Measurements from ENCODE around the gene MYBPHL. TPM values are rescaled to one million over a fixed set of nuclear protein-coding genes. Genes with fewer than 3 reads are reported as not detected.

The MYBPHL gene
- total and polyA plus RNA-seq, 2 of the 13 experiments (the other 11 are each of a cell fraction or from before 2014, with no cell fraction given) = 3.7 to 3.8 TPM

DNA sequence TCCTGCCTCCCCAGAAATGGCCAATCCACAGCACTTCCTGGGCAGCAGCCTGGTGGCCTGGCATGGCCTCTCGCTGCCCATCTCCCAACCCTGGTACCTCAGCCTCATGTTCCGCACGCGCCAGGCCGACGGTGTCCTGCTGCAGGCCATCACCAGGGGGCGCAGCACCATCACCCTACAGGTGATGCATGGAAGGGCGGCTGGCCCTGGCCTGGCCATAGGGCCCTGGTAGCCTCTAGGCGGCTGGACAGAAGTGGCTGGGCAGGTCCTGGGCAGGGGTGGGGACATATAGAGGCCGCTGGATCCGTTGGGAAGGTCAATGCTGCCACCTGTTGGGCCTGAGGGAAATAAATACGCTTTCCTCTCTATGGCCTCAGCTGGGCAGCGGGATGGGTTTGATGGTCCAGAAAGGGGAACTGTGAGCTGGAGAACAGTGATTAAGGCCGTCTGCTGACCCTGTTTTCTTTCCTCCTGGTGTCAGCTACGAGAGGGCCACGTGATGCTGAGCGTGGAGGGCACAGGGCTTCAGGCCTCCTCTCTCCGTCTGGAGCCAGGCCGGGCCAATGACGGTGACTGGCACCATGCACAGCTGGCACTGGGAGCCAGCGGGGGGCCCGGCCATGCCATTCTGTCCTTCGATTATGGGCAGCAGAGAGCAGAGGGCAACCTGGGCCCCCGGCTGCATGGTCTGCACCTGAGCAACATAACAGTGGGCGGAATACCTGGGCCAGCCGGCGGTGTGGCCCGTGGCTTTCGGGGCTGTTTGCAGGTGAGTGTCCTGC lies 43.0 kb downstream of the MYBPHL start:
- ChIA-PET POLR2A (interaction anchor here (0.7 to 1.8 kb wide), 3 partner anchors 12 to 134 kb away, joined by 3 to 6 read pairs (median 4); partner anchors contain the start of gene SORT1), CTCF (ENCODE audit: low intra/inter-chr PET ratio, low total read pairs) (interaction anchor here (0.6 to 3.0 kb wide), 16 partner anchors 11 to 435 kb away, joined by 3 to 76 read pairs (median 6); partner anchors contain the start of genes CELSR2, CYB561D1, PSRC1 and SORT1)
- no peaks in the 10 kb centered on the region for H4K20me1 ChIP-seq (ENCODE audit: insufficient read depth, low read length)
- H3K4me1 ChIP-seq (ENCODE audit: insufficient read depth, low read length) = no peaks in the 10 kb centered on the region
- no peak overlapping the region for H3K4me2 ChIP-seq (ENCODE audit: low read depth, low read length)
- in situ Hi-C loops (cut with HindIII; ENCODE audit: extremely low pct_ligation_motif_present, low pct_unique_long_range_greater_than_20kb) = loop anchor here (5.0 to 10.0 kb wide), 3 partner anchors 61 to 271 kb away; partner anchors contain the start of gene GPR61
- ATAC-seq (peak; percentile 99), DNase-seq (ENCODE audit: low spot score) (peak; percentile 93), FAIRE-seq (peak; percentile 91)
- 33% methylated on average over 12 of the region's 29 CpGs for WGBS (ENCODE audit: low lambda C conversion rate)
- no TSS peak for BruUV-seq (replicated peaks)
- H3K79me2 ChIP-seq (ENCODE audit: insufficient read depth, low read length) = no peaks in the 10 kb centered on the region
- no peak overlapping the region for H2AFZ ChIP-seq (ENCODE audit: low read length)
- H3K27ac ChIP-seq (ENCODE audit: extremely low read length, insufficient read depth, low read length) = no peak overlapping the region
- H3K9ac ChIP-seq (ENCODE audit: insufficient read depth, low read depth, low read length) = no peak overlapping the region
- intact Hi-C loops (cut with micrococcal nuclease; ENCODE audit: unreplicated experiment) = loop anchor here (1.0 to 5.0 kb wide), 6 partner anchors 11 to 171 kb away; partner anchors contain the start of genes PSRC1 and TMEM167B
- no peaks in the 10 kb centered on the region for H3K9me3 ChIP-seq (ENCODE audit: low read length)
- no peak overlapping the region for H3K4me3 ChIP-seq (replicated peaks in 1 of 3; ENCODE audit: insufficient read depth in 1 of 3, low read depth in 2 of 3, low read length in 3 of 3)
- peaks cover 3 to 16% of the 10 kb centered on the region in 2 experiments; a peak in 4 of 5 replicates for H3K36me3 ChIP-seq (replicated peaks in 1 of 2; ENCODE audit: control insufficient read depth in 1 of 2, insufficient read depth in 2 of 2, low read length in 2 of 2)
- no peaks in the 10 kb centered on the region for H3K27me3 ChIP-seq (ENCODE audit: control insufficient read depth in 1 of 2, insufficient read depth in 2 of 2, low read length in 2 of 2)
- TF ChIP-seq, protein P1, sequence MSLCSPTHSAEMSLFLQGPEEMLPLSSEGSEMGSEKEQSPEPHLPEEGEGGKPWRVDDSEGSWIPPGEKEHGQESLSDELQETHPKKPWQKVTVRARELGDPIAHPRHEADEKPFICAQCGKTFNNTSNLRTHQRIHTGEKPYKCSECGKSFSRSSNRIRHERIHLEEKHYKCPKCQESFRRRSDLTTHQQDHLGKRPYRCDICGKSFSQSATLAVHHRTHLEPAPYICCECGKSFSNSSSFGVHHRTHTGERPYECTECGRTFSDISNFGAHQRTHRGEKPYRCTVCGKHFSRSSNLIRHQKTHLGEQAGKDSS (CRISPR knock-in tag; IDR thresholded peaks at IDR 0.05; ENCODE audit: borderline replicate concordance, low read depth) = peak; percentile 56; the same call in 1 of the 2 replicates
- TF ChIP-seq ZNF839 (CRISPR knock-in tag; IDR thresholded peaks at IDR 0.05; ENCODE audit: borderline replicate concordance) (no peak), ZNF335 (CRISPR knock-in tag; IDR thresholded peaks at IDR 0.05) (peak; percentile 77; the same call in 1 of the 2 replicates), SYNCRIP (IDR thresholded peaks at IDR 0.05; ENCODE audit: insufficient read depth, low read depth, low read length) (no peak), POLR2G (IDR thresholded peaks at IDR 0.05; ENCODE audit: low read depth, low read length) (no peak), FOSL1 (CRISPR knock-in tag; IDR thresholded peaks at IDR 0.05; ENCODE audit: borderline replicate concordance) (no peak), GTF3A (CRISPR knock-in tag; conservative IDR thresholded peaks at IDR 0.05) (peak; percentile 67; the same call in 1 of the 2 replicates), THYN1 (CRISPR knock-in tag; IDR thresholded peaks at IDR 0.05; ENCODE audit: borderline replicate concordance, low read depth) (no peak), ZFP36 (IDR thresholded peaks at IDR 0.05; ENCODE audit: borderline replicate concordance, low read depth, low read length, partially characterized antibody) (no peak), CREM (IDR thresholded peaks at IDR 0.05) (no peak), CREM (CRISPR knock-in tag; IDR thresholded peaks at IDR 0.05) (no peak)
- TF ChIP-seq, protein P2, sequence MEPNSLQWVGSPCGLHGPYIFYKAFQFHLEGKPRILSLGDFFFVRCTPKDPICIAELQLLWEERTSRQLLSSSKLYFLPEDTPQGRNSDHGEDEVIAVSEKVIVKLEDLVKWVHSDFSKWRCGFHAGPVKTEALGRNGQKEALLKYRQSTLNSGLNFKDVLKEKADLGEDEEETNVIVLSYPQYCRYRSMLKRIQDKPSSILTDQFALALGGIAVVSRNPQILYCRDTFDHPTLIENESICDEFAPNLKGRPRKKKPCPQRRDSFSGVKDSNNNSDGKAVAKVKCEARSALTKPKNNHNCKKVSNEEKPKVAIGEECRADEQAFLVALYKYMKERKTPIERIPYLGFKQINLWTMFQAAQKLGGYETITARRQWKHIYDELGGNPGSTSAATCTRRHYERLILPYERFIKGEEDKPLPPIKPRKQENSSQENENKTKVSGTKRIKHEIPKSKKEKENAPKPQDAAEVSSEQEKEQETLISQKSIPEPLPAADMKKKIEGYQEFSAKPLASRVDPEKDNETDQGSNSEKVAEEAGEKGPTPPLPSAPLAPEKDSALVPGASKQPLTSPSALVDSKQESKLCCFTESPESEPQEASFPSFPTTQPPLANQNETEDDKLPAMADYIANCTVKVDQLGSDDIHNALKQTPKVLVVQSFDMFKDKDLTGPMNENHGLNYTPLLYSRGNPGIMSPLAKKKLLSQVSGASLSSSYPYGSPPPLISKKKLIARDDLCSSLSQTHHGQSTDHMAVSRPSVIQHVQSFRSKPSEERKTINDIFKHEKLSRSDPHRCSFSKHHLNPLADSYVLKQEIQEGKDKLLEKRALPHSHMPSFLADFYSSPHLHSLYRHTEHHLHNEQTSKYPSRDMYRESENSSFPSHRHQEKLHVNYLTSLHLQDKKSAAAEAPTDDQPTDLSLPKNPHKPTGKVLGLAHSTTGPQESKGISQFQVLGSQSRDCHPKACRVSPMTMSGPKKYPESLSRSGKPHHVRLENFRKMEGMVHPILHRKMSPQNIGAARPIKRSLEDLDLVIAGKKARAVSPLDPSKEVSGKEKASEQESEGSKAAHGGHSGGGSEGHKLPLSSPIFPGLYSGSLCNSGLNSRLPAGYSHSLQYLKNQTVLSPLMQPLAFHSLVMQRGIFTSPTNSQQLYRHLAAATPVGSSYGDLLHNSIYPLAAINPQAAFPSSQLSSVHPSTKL (CRISPR knock-in tag; IDR thresholded peaks at IDR 0.05) = peak; percentile 75
- TF ChIP-seq, protein P3, sequence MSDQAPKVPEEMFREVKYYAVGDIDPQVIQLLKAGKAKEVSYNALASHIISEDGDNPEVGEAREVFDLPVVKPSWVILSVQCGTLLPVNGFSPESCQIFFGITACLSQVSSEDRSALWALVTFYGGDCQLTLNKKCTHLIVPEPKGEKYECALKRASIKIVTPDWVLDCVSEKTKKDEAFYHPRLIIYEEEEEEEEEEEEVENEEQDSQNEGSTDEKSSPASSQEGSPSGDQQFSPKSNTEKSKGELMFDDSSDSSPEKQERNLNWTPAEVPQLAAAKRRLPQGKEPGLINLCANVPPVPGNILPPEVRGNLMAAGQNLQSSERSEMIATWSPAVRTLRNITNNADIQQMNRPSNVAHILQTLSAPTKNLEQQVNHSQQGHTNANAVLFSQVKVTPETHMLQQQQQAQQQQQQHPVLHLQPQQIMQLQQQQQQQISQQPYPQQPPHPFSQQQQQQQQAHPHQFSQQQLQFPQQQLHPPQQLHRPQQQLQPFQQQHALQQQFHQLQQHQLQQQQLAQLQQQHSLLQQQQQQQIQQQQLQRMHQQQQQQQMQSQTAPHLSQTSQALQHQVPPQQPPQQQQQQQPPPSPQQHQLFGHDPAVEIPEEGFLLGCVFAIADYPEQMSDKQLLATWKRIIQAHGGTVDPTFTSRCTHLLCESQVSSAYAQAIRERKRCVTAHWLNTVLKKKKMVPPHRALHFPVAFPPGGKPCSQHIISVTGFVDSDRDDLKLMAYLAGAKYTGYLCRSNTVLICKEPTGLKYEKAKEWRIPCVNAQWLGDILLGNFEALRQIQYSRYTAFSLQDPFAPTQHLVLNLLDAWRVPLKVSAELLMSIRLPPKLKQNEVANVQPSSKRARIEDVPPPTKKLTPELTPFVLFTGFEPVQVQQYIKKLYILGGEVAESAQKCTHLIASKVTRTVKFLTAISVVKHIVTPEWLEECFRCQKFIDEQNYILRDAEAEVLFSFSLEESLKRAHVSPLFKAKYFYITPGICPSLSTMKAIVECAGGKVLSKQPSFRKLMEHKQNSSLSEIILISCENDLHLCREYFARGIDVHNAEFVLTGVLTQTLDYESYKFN (CRISPR knock-in tag; conservative IDR thresholded peaks at IDR 0.05) = peak; percentile 55
